ENCODE results near the gene SORT1.

Gene SORT1

GRCh38 chr1:109294481-109294880 lies 103.2 kb downstream of the SORT1 start (continued):
- TF ChIP-seq PATZ1 (CRISPR knock-in tag; IDR thresholded peaks at IDR 0.05; ENCODE audit: borderline replicate concordance) (no peak), GLIS3 (CRISPR knock-in tag; IDR thresholded peaks at IDR 0.05) (no peak), BACH2 (CRISPR knock-in tag; IDR thresholded peaks at IDR 0.05; ENCODE audit: borderline replicate concordance) (no peak), CREB5 (CRISPR knock-in tag; IDR thresholded peaks at IDR 0.05; ENCODE audit: low read depth) (no peak)

GRCh38 chr1:109293026-109293425 lies 104.7 kb downstream of the SORT1 start:
- TF ChIP-seq ZNF565 (CRISPR knock-in tag; conservative IDR thresholded peaks at IDR 0.05; ENCODE audit: low read depth): no peak
- no peak for TF ChIP-seq CREB5 (CRISPR knock-in tag; IDR thresholded peaks at IDR 0.05; ENCODE audit: low read depth)
- TF ChIP-seq PATZ1 (CRISPR knock-in tag; IDR thresholded peaks at IDR 0.05; ENCODE audit: borderline replicate concordance): no peak
- TF ChIP-seq ZNF70 (CRISPR knock-in tag; IDR thresholded peaks at IDR 0.05): no peak
- no peak for ATAC-seq

- no peak for TF ChIP-seq CSRNP3 (CRISPR knock-in tag; IDR thresholded peaks at IDR 0.05)
- no peak for TF ChIP-seq TCF4 (CRISPR knock-in tag; IDR thresholded peaks at IDR 0.05; ENCODE audit: borderline replicate concordance)
- no peak for TF ChIP-seq ZC3H10 (CRISPR knock-in tag; IDR thresholded peaks at IDR 0.05)
- no peak for TF ChIP-seq ESRRG (CRISPR knock-in tag; IDR thresholded peaks at IDR 0.05)
- TF ChIP-seq RARB (CRISPR knock-in tag; IDR thresholded peaks at IDR 0.05): no peak
- no peak for TF ChIP-seq ZNF565 (CRISPR knock-in tag; conservative IDR thresholded peaks at IDR 0.05; ENCODE audit: low read depth)
- no peak for TF ChIP-seq OSR1 (CRISPR knock-in tag; IDR thresholded peaks at IDR 0.05)
- TF ChIP-seq ARNTL (CRISPR knock-in tag; IDR thresholded peaks at IDR 0.05; ENCODE audit: borderline replicate concordance, low read depth): no peak
- no peak for TF ChIP-seq POU6F1 (CRISPR knock-in tag; IDR thresholded peaks at IDR 0.05; ENCODE audit: borderline replicate concordance, low read depth)
- TF ChIP-seq SNAI2 (CRISPR knock-in tag; IDR thresholded peaks at IDR 0.05): no peak
- TF ChIP-seq ZNF70 (CRISPR knock-in tag; IDR thresholded peaks at IDR 0.05): no peak
- TF ChIP-seq ZFP30 (CRISPR knock-in tag; IDR thresholded peaks at IDR 0.05): no peak
- no peak for TF ChIP-seq TOX (CRISPR knock-in tag; IDR thresholded peaks at IDR 0.05; ENCODE audit: borderline replicate concordance)
- no peak for TF ChIP-seq PATZ1 (CRISPR knock-in tag; IDR thresholded peaks at IDR 0.05; ENCODE audit: borderline replicate concordance)
- no peak for TF ChIP-seq ISL1 (CRISPR knock-in tag; IDR thresholded peaks at IDR 0.05)
- no peak for TF ChIP-seq PPARA (CRISPR knock-in tag; IDR thresholded peaks at IDR 0.05; ENCODE audit: borderline replicate concordance)
- no peak for ATAC-seq
These were observed 105.4 kb downstream of the SORT1 start for GRCh38 chr1:109292364-109292763.

Measured in SK-N-SH treated with all-trans-retinoic acid at 6 μM for 48 hours (cell line).